ENCODE results near the gene DNAI2.

- TF ChIP-seq POLR2AphosphoS5 (IDR thresholded peaks at IDR 0.05) (no peak), POLR2A (IDR thresholded peaks at IDR 0.05) (no peak)
Observed at GRCh38 chr17:74276541-74277009, 2.5 kb downstream of the DNAI2 start.

All from stomach (tissue), 4 donors.